SJCRH30 (cell line): Measurements from ENCODE around the gene TIGD7. TPM values are rescaled to one million over a fixed set of nuclear protein-coding genes. Genes with fewer than 3 reads are reported as not detected.

Experiments
- DNase-seq, 2 experiments: peaks; one replicate each; pipeline ENCODE4 v3.0.0-alpha.2; 2015 to 2020
- H3K27ac ChIP-seq: fragments of 250-450 bp; sonication (Bioruptor Pico); 2 replicates; pipeline ENCODE4 v1.5.1; 2020; ENCODE audit warnings: mild to moderate bottlenecking, moderate library complexity
- H3K27me3 ChIP-seq: fragments of 250-450 bp; sonication (Bioruptor Pico); 2 replicates; pipeline ENCODE4 v1.5.1; 2020; ENCODE audit warnings: mild to moderate bottlenecking, moderate library complexity
- H3K36me3 ChIP-seq: fragments of 250-450 bp; sonication (Bioruptor Pico); 2 replicates; pipeline ENCODE4 v1.5.1; 2020; ENCODE audit warnings: mild to moderate bottlenecking, moderate library complexity
- H3K4me1 ChIP-seq: fragments of 250-450 bp; sonication (Bioruptor Pico); 2 replicates; pipeline ENCODE4 v1.5.1; 2020; ENCODE audit warnings: mild to moderate bottlenecking, moderate library complexity
- H3K4me3 ChIP-seq: fragments of 250-450 bp; sonication (Bioruptor Pico); 2 replicates; pipeline ENCODE4 v1.5.1; 2020; ENCODE audit warnings: mild to moderate bottlenecking, moderate library complexity
- H3K9me3 ChIP-seq: fragments of 250-450 bp; sonication (Bioruptor Pico); replicated peaks from 2 replicates; pipeline ENCODE4 v1.5.1; 2020; ENCODE audit warnings: mild to moderate bottlenecking, moderate library complexity
- total RNA-seq: library from RNA; depleted of rRNA; stranded (reverse); fragments of >200 nt; shearing (Covaris generic); gene quantifications from 2 replicates; pipeline ENCODE4 v1.2.3, GENCODE V29; 2014; rRNA removed

Gene TIGD7
- total RNA-seq: 4.7 TPM in 2 replicates

GRCh38 chr16:3305109-3306068, at the start of gene TIGD7, which contains the start of gene ZNF75A:
Gene TIGD7 (minus strand): TSS chr16:3305430. CDS start chr16:3300614, 4,816 bp downstream.
Gene ZNF75A (plus strand): TSS chr16:3305497. CDS start chr16:3308429, 2,932 bp downstream.
- Histone ChIP-seq H3K4me3 (peak within 1 kb of the TSS; percentile 75), H3K4me1 (no peaks in the 10 kb centered on the region), H3K27ac (peak within 1 kb of the TSS; percentile 86), H3K9me3 (no peaks in the 10 kb centered on the region), H3K36me3 (peaks cover 14% of the 10 kb centered on the region), H3K27me3 (no peaks in the 10 kb centered on the region)
- peak; percentile 72 to 81 for DNase-seq

- no peak overlapping the region for H3K4me3 ChIP-seq
- no peaks in the 10 kb centered on the region for H3K36me3 ChIP-seq
- H3K9me3 ChIP-seq: no peaks in the 10 kb centered on the region
- no peaks in the 10 kb centered on the region for H3K27me3 ChIP-seq
- peaks cover 10% of the 10 kb centered on the region for H3K4me1 ChIP-seq
- no peak overlapping the region for H3K27ac ChIP-seq
- DNase-seq: peak in 1 of 2 experiments; percentile 6
Observed at GRCh38 chr16:3349175-3349574, 43.9 kb upstream of the TIGD7 start.

DNA sequence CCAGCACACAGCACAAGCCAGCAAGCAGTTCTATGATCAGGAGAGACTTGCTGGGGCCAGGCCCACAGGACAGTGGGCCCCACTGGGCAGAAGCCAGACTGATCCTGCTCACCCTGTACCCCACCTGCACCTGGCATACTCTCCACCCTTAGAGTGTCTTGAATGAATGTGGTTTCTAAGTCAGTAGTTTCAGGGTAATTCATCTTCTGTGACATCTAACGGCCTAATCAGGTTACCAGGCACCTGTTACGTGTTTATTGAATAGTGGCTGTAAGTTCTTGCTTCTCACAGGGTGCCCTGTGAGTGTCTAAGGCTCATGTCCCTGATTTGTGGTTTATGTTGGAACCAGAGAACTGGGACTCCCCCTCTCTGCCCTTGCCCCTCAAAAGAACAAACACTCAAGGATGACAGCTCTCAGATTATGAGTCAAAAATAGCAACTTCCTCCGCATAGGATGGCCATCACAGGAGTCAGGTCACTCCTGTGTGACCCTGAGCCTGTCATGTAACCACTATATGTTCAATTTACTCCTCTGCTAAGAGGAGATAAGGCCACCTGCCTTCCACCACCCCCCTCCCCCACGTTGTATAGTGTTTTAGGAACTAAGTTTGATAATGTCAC, 43.4 kb upstream of the TIGD7 start:
- Histone ChIP-seq H3K4me1 (peaks cover 10% of the 10 kb centered on the region), H3K36me3 (no peaks in the 10 kb centered on the region), H3K27me3 (no peaks in the 10 kb centered on the region), H3K27ac (no peak overlapping the region), H3K4me3 (no peak overlapping the region), H3K9me3 (no peaks in the 10 kb centered on the region)
- DNase-seq: peak in 1 of 2 experiments; percentile 13

- Histone ChIP-seq H3K27ac (no peak overlapping the region), H3K4me1 (peaks cover 10% of the 10 kb centered on the region), H3K9me3 (no peaks in the 10 kb centered on the region), H3K4me3 (no peak overlapping the region), H3K27me3 (no peaks in the 10 kb centered on the region), H3K36me3 (no peaks in the 10 kb centered on the region)
- DNase-seq: no peak
Observed at GRCh38 chr16:3347586-3347985, 42.4 kb upstream of the TIGD7 start.

DNA sequence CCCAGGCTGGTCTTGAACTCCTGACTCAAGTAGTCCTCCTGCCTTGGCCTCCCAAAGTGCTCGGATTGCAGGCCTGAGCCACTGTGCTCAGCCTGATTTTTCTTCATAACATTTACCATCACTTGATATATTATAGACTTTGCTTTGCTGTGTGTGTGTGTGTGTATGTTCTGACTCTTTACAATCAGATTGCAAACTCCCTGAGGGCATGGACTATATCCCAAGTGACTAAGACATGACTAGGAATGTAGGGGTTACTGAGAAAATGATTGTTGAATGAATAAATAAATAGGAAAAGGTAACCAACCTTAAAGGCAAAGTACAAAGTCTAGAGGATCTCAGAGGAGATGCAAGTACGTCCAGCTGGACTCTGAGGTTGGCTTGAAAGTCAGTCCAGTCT, 40.8 kb upstream of the TIGD7 start:
- Histone ChIP-seq H3K27me3 (no peaks in the 10 kb centered on the region), H3K4me1 (peaks cover 10% of the 10 kb centered on the region), H3K9me3 (no peaks in the 10 kb centered on the region), H3K36me3 (no peaks in the 10 kb centered on the region), H3K4me3 (no peak overlapping the region), H3K27ac (no peak overlapping the region)
- DNase-seq: no peak

GRCh38 chr16:3328643-3329042, 23.4 kb upstream of the TIGD7 start:
- H3K36me3 ChIP-seq: no peaks in the 10 kb centered on the region
- no peak for DNase-seq
- H3K4me3 ChIP-seq: no peak overlapping the region
- no peak overlapping the region for H3K27ac ChIP-seq
- no peaks in the 10 kb centered on the region for H3K4me1 ChIP-seq
- no peaks in the 10 kb centered on the region for H3K27me3 ChIP-seq
- no peaks in the 10 kb centered on the region for H3K9me3 ChIP-seq

DNA sequence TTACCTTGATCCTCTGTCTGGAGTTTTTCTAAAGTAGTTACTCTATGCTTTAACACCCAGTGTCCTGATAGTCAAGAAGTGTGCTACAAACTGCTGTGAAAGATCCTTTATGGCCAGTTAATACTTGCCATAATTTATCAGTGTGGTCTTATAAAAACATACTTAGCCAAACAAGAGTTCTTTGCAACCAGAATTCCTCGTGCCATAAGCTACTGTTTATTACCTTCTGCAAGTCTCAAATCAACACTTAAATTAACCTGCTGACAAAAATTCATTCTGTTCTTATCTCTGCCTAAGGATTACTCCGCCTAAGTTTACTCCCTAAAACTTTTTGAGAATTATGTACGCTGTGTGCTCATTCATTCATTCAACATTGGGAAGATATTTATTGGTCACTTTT, 22.9 kb upstream of the TIGD7 start:
- DNase-seq: no peak
- Histone ChIP-seq H3K4me3 (no peak overlapping the region), H3K9me3 (no peaks in the 10 kb centered on the region), H3K4me1 (no peaks in the 10 kb centered on the region), H3K27me3 (no peaks in the 10 kb centered on the region), H3K27ac (no peak overlapping the region), H3K36me3 (no peaks in the 10 kb centered on the region)

DNA sequence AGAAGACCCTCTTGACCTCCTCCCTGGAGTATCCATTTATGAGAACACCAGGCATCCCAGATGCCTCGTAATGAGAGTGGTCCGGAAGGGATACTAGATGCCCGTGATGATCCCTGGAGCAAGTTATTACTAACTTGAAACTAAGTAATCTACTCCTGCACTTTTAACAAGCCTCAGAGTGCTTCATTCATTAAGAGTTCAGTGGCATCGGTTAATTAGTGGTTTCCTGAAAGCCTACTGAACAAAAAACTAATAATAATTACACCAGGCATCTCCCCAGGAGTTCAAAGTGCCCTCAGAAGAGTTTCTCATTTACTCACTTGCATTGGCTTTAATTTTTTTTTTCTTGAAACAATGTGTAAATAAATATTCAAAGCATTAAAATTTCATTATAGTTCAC, 22.3 kb upstream of the TIGD7 start:
- Histone ChIP-seq H3K9me3 (no peaks in the 10 kb centered on the region), H3K36me3 (no peaks in the 10 kb centered on the region), H3K4me3 (no peak overlapping the region), H3K27ac (no peak overlapping the region), H3K4me1 (no peaks in the 10 kb centered on the region), H3K27me3 (no peaks in the 10 kb centered on the region)
- DNase-seq: no peak

GRCh38 chr16:3321816-3322215, 16.6 kb upstream of the TIGD7 start:
- DNase-seq: no peak
- Histone ChIP-seq H3K27me3 (no peaks in the 10 kb centered on the region), H3K4me1 (no peaks in the 10 kb centered on the region), H3K9me3 (peaks cover 13% of the 10 kb centered on the region), H3K27ac (no peak overlapping the region), H3K4me3 (no peak overlapping the region), H3K36me3 (peaks cover 17% of the 10 kb centered on the region)

- Histone ChIP-seq H3K36me3 (peaks cover 25% of the 10 kb centered on the region), H3K4me1 (no peaks in the 10 kb centered on the region), H3K27me3 (no peaks in the 10 kb centered on the region), H3K9me3 (peaks cover 20% of the 10 kb centered on the region), H3K27ac (no peak overlapping the region), H3K4me3 (no peak overlapping the region)
- no peak for DNase-seq
Observed at GRCh38 chr16:3317315-3317999, 12.2 kb upstream of the TIGD7 start.

GRCh38 chr16:3311496-3311895, 6.3 kb upstream of the TIGD7 start:
- Histone ChIP-seq H3K36me3 (peaks cover 12% of the 10 kb centered on the region), H3K27ac (no peak overlapping the region), H3K4me3 (no peak overlapping the region), H3K4me1 (no peaks in the 10 kb centered on the region), H3K27me3 (no peaks in the 10 kb centered on the region), H3K9me3 (peaks cover 5% of the 10 kb centered on the region; the same call in 1 of the 2 replicates)
- peak in 1 of 2 experiments; percentile 13 for DNase-seq

DNA sequence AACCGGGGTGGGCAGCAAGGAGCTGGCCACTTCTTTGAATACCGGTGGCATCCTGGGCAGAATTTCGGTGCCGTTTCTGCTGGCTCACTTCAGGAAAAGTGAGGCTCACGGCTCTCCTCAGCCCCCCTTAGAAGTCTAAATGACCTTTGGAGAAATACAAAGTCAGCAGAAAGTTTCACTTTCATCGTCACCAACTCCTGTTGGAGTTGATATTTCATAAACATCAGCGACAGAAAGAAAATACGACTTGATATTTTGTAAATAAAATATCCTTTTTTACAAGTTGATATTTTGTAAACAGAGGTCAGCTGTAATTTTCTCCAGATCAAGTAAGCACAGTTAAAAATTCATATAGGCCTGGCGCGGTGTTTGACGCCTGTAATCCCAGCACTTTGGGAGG, 848 bp upstream of the TIGD7 start:
- Histone ChIP-seq H3K36me3 (peaks cover 14% of the 10 kb centered on the region), H3K4me3 (peak overlapping the region; percentile 75), H3K9me3 (no peaks in the 10 kb centered on the region), H3K27me3 (no peaks in the 10 kb centered on the region), H3K4me1 (no peaks in the 10 kb centered on the region), H3K27ac (peak overlapping the region; percentile 86)
- DNase-seq: no peak

- DNase-seq: no peak
- no peaks in the 10 kb centered on the region for H3K4me1 ChIP-seq
- peak overlapping the region; percentile 75 for H3K4me3 ChIP-seq
- no peaks in the 10 kb centered on the region for H3K27me3 ChIP-seq
- peaks cover 23% of the 10 kb centered on the region for H3K36me3 ChIP-seq
- H3K27ac ChIP-seq: no peak overlapping the region; the same call in 1 of the 2 replicates
- H3K9me3 ChIP-seq: no peaks in the 10 kb centered on the region
Observed at GRCh38 chr16:3304370-3304769, 860 bp downstream of the TIGD7 start.

DNA sequence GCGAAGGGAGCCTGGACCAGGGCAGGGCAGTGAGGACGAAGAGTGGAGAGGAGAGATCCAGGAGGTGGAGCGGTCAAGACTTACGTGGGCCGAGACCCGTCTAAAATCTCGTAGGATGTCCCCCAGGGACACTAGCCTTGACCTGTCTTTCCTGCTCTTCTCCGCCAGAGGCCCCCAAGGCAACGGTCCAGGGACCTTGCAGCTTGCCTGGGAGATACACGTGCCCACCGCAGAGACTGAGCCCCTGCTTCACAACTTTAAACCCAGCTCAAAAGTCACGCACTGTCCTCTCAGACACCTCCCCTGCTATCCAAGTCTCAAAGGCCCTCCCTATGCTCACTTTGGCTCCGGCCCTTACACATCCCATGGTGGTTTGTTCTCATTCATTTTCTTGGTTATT, 9.4 kb downstream of the TIGD7 start:
- no peak for DNase-seq
- peaks cover 51% of the 10 kb centered on the region for H3K36me3 ChIP-seq
- no peaks in the 10 kb centered on the region for H3K4me1 ChIP-seq
- H3K27ac ChIP-seq: no peak overlapping the region
- no peaks in the 10 kb centered on the region for H3K27me3 ChIP-seq
- peaks cover 7% of the 10 kb centered on the region for H3K9me3 ChIP-seq
- no peak overlapping the region for H3K4me3 ChIP-seq

DNA sequence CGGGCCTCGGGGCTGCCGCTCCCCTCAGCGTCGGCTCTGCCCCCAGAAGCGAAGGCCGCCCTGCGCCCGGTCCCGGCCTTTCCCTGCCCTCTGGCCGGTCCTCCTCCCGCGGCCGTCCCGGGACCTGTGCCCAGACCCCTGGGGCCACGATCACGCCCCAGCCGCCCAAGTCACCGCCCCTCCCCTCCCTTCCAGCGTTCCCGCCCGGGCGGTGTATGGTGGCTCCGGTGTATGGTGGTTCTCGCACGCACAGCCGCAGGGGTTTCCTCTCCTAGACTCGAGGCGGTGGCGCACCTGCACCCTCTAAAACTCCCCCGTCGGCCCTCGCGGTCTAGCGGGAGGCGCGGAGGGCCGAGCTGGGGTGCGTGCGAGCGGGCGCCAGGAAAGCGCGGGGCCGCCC, 10.0 kb downstream of the TIGD7 start:
- Histone ChIP-seq H3K4me3 (no peak overlapping the region), H3K36me3 (peaks cover 55% of the 10 kb centered on the region), H3K27me3 (no peaks in the 10 kb centered on the region), H3K4me1 (no peaks in the 10 kb centered on the region), H3K27ac (no peak overlapping the region), H3K9me3 (peaks cover 9% of the 10 kb centered on the region)
- DNase-seq: no peak
